ENCODE measurements around the gene WDSUB1. TPM values are rescaled to one million over a fixed set of nuclear protein-coding genes. Genes with fewer than 3 reads are reported as not detected.

The WDSUB1 gene
- total and polyA plus RNA-seq, 2 of the 4 experiments (the other 2 are of a cell fraction): 4.8 to 5.2 TPM

GRCh38 chr2:159287733-159288132, 1.2 kb upstream of the WDSUB1 start:
- Histone ChIP-seq H3K27ac (ENCODE audit: insufficient read depth, low read length) (no peak overlapping the region), H3K56ac (ENCODE audit: extremely low read depth, insufficient read depth, low read length) (no peak overlapping the region), H3K27me3 (ENCODE audit: control insufficient read depth, insufficient read depth, low read length) (no peaks in the 10 kb centered on the region), H3K9me3 (ENCODE audit: control insufficient read depth, insufficient read depth, low read length) (no peaks in the 10 kb centered on the region), H3K36me3 (ENCODE audit: control insufficient read depth, insufficient read depth, low read length) (peaks cover under 1% of the 10 kb centered on the region; the same call in 1 of the 2 replicates), H2BK5ac (ENCODE audit: low read depth, low read length, poor library complexity, severe bottlenecking) (no peak overlapping the region), H2AFZ (replicated peaks; ENCODE audit: low read length, poor library complexity) (no peak overlapping the region), H3K18ac (ENCODE audit: low read depth, low read length) (no peak overlapping the region), H2BK15ac (ENCODE audit: low read depth, low read length) (no peak overlapping the region), H3K23ac (ENCODE audit: low read depth, low read length) (no peak overlapping the region), H2AK5ac (ENCODE audit: low read depth, low read length) (no peak overlapping the region), H3K79me1 (ENCODE audit: low read depth in 1 of 2, low read length in 2 of 2) (peaks cover 0 to 17% of the 10 kb centered on the region in 2 experiments; a peak in 2 of 4 replicates), H4K8ac (ENCODE audit: low read depth in 2 of 2, low read length in 2 of 2) (no peak overlapping the region), H4K91ac (ENCODE audit: insufficient read depth, low read depth, low read length) (no peak overlapping the region), H2BK120ac (ENCODE audit: low read depth, low read length) (no peak overlapping the region), H4K20me1 (ENCODE audit: insufficient read depth, low read length) (no peaks in the 10 kb centered on the region), H3K9me1 (ENCODE audit: insufficient read depth, low read length) (no peaks in the 10 kb centered on the region; the same call in 1 of the 2 replicates), H3K14ac (replicated peaks; ENCODE audit: low read depth, low read length) (no peak overlapping the region), H2BK20ac (ENCODE audit: low read depth, low read length) (no peak overlapping the region), H3K4me3 (ENCODE audit: insufficient read depth, low read depth, low read length) (no peak overlapping the region), H3K4ac (ENCODE audit: low read depth, low read length) (no peak overlapping the region), H3K4me1 (ENCODE audit: control insufficient read depth, insufficient read depth, low read length) (peaks cover 5% of the 10 kb centered on the region), H4K5ac (ENCODE audit: low read depth, low read length) (no peak overlapping the region), H3K4me2 (ENCODE audit: low read depth, low read length) (no peak overlapping the region), H2AK9ac (replicated peaks; ENCODE audit: low read depth, low read length, poor library complexity) (no peak overlapping the region), H3K9ac (ENCODE audit: low read depth, low read length) (no peak overlapping the region)
- intact Hi-C loops (cut with micrococcal nuclease): loop anchor here (5.0 kb wide), 2 partner anchors 150 to 425 kb away; partner anchors contain the start of gene MARCHF7
- TF ChIP-seq MXI1 (IDR thresholded peaks at IDR 0.05; ENCODE audit: borderline replicate concordance, low read depth, low read length) (no peak), CTCF (conservative IDR thresholded peaks at IDR 0.05; ENCODE audit: low read depth, low read length) (no peak), POLR2A (IDR thresholded peaks at IDR 0.05; ENCODE audit: low read depth, low read length) (no peak), CEBPB (IDR thresholded peaks at IDR 0.05; ENCODE audit: low read depth, low read length) (no peak), MAFK (IDR thresholded peaks at IDR 0.05; ENCODE audit: low read depth, low read length) (no peak), RAD21 (IDR thresholded peaks at IDR 0.05; ENCODE audit: low read length) (no peak), USF2 (IDR thresholded peaks at IDR 0.05; ENCODE audit: low read depth, low read length) (no peak), RFX5 (IDR thresholded peaks at IDR 0.05; ENCODE audit: low read depth, low read length) (no peak), FOS (IDR thresholded peaks at IDR 0.05; ENCODE audit: low read depth, low read length) (no peak), CHD1 (IDR thresholded peaks at IDR 0.05; ENCODE audit: low read depth, low read length) (no peak), BHLHE40 (IDR thresholded peaks at IDR 0.05; ENCODE audit: low read depth, low read length) (no peak), ELK1 (IDR thresholded peaks at IDR 0.05; ENCODE audit: borderline replicate concordance, low read depth, low read length) (no peak), NFE2L2 (IDR thresholded peaks at IDR 0.05; ENCODE audit: low read depth, low read length) (no peak)
- dilution Hi-C loops (cut with HindIII; ENCODE audit: low sequenced_read_pairs, unreplicated experiment): no loop called here
- ChIA-PET POLR2A (ENCODE audit: unreplicated experiment) (no interaction called here), CTCF (interaction anchor here (0.6 to 1.1 kb wide), 2 partner anchors 8 to 306 kb away, joined by 4 to 5 read pairs; no protein-coding TSS in a partner anchor)
- in situ Hi-C loops (cut with MboI; ENCODE audit: low sequenced_read_pairs): no loop called here
- DNase-seq (no peak), ATAC-seq (ENCODE audit: low read depth) (no peak)
- no TSS peak for BruUV-seq (replicated peaks)
